Upper lobe of left lung (tissue), 6 donors: ENCODE data around the gene PTBP3. TPM values are rescaled to one million over a fixed set of nuclear protein-coding genes. Genes with fewer than 3 reads are reported as not detected.
"Not testable (repeated sequence)": the region's sequence is repeated elsewhere in the genome, so short reads cannot be mapped to it uniquely, and the experiment has no call there.

Experiments used
- ATAC-seq, 2 donors: fragments of 200-7000 bp; cut with Tn5 transposase; one replicate each; pipeline ENCODE4 v1.9.1; 2022; ENCODE audit warnings: mild to moderate bottlenecking in 2 of 2, moderate library complexity in 2 of 2; ENCODE audit not compliant: low FRiP score in 2 of 2
- DNase-seq, 2 donors: peaks; one replicate each; pipeline ENCODE4 v3.0.0-alpha.2; 2019 to 2020
- H3K27ac ChIP-seq, 4 donors: fragments of 200-600 bp; sonication (generic); one replicate each; pipeline ENCODE4 v1.5.1; 2016 to 2019
- H3K27me3 ChIP-seq, 4 donors: fragments of 200-600 bp; sonication (generic); one replicate each; pipeline ENCODE4 v1.5.1; 2017 to 2019
- H3K36me3 ChIP-seq, 4 donors: fragments of 200-600 bp; sonication (generic); one replicate each; pipeline ENCODE4 v1.5.1; 2016 to 2019
- H3K4me1 ChIP-seq, 4 donors: fragments of 200-600 bp; sonication (generic); one replicate each; pipeline ENCODE4 v1.5.1; 2018 to 2019
- H3K4me3 ChIP-seq, 4 donors: fragments of 200-600 bp; sonication (generic); one replicate each; pipeline ENCODE4 v1.5.1; 2017 to 2019; ENCODE audit warnings: mild to moderate bottlenecking in 2 of 4, moderate library complexity in 1 of 4
- H3K9me3 ChIP-seq, 4 donors: fragments of 200-600 bp; sonication (generic); one replicate each; pipeline ENCODE4 v1.5.1; 2018 to 2019
- EP300 ChIP-seq, 4 donors: sonication (generic); formaldehyde crosslinking; IDR thresholded peaks; one replicate each; pipeline ENCODE4 v1.5.1; 2017; ENCODE audit warnings: antibody characterized with exemption in 4 of 4, control low read depth in 2 of 4
- POLR2A ChIP-seq, 4 donors: fragments of 450-650 bp; IDR thresholded peaks; one replicate each; pipeline ENCODE4 v1.5.1; 2016 to 2017; ENCODE audit warnings: antibody characterized with exemption in 4 of 4, mild to moderate bottlenecking in 2 of 4
- POLR2AphosphoS5 ChIP-seq, 2 donors: sonication (generic); formaldehyde crosslinking; IDR thresholded peaks; one replicate each; pipeline ENCODE4 v1.5.1; 2017; ENCODE audit warnings: antibody characterized with exemption in 2 of 2
- WGBS, 2 donors: methylation state at CpG; one replicate each; pipeline ENCODE4 v1.1.5; 2017 to 2018; 5-methylcytosine and 5-hydroxymethylcytosine counted together
- total RNA-seq, 6 donors: library from RNA; depleted of rRNA in 4 of 6; stranded (reverse); fragments of >200 nt in 4 of 6; gene quantifications; one replicate each; pipeline versions ENCODE4 v1.1.0 to v1.2.1, GENCODE V29; 2016 to 2021
- TF ChIP-seq, protein P1 (sequence below), 6 experiments: fragments of 450-650 bp in 4 of 6; fragments of 200-600 bp in 2 of 6; sonication (generic) in 2 of 6; IDR thresholded peaks; one replicate each; pipeline ENCODE4 v1.5.1; 2016 to 2019; ENCODE audit warnings: antibody characterized with exemption in 6 of 6
- donor health status: DM: no; HTN: no; CAD: no; lungs with moderate emphysema.
- donor health status: DM: no; HTN: yes; CAD: no; lungs with severe emphysema.

PTBP3 gene
- total RNA-seq, 6 donors from 2014 or later = 34.6 to 88.5 (median 74.4) TPM

DNA sequence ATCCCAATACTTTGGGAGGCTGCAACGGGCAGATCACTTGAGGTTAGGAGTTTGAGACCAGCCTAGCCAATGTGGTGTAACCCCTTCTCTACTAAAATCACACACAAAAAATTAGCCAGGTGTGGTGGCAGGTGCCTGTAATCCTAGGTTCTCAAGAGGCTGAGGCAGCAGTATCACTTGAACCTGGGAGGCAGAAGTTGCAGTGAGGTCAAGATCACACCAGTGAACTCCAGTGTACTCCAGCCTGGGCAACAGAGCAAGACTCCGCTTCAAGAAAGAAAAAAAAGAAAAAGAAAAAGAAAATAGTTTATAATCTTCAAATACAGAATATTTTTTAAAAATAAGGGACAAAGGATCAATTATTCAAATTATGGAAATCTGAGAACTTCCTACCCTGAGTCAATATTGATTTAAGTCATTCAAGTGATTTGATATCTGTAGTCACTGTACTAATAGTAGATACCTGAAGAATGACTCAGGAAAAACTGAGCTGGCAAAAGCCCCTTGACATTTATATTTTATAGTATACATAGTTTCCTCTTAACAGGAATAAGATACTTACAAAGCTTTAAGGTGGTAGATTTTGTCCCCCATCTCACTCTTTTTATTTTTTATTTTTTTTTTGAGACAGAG lies 61.8 kb downstream of the PTBP3 start:
- no peaks in the 10 kb centered on the region for H3K9me3 ChIP-seq
- ATAC-seq = no peak
- no peak for DNase-seq
- TF ChIP-seq EP300 (IDR thresholded peaks at IDR 0.05) = no peak
- no peak overlapping the region for H3K27ac ChIP-seq
- no peak overlapping the region for H3K4me3 ChIP-seq
- H3K27me3 ChIP-seq = no peaks in the 10 kb centered on the region
- H3K36me3 ChIP-seq = peaks cover 0 to 13% (median 0%) of the 10 kb centered on the region in 4 donors
- peaks cover 0 to 14% (median 7%) of the 10 kb centered on the region in 4 donors for H3K4me1 ChIP-seq
- 76 to 89% methylated on average over 2 of the region's 2 CpGs for WGBS, 2 donors

DNA sequence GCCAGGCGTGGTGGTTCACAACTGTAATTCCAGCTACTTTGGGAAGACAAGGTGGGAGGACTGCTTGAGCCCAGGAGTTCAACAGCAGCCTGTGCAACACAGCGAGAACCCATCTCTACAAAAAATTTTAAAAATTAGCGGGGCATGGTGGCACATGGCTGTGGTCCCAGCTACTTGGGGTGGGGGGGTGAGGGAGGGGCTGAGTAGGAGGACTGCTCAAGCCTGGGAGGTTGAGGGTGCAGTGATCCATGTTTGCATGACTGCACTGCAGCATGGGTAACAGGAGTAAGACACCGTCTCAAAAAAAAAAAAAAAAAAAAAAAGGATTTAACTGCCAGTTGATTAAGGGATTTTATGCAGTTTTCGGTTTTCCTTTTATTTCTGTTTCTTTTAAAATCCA lies 65.0 kb downstream of the PTBP3 start:
- Histone ChIP-seq H3K4me3 (no peak overlapping the region), H3K36me3 (peaks cover 0 to 27% (median 0%) of the 10 kb centered on the region in 4 donors), H3K9me3 (no peaks in the 10 kb centered on the region), H3K27me3 (no peaks in the 10 kb centered on the region), H3K4me1 (peaks cover 0 to 6% (median 4%) of the 10 kb centered on the region in 4 donors), H3K27ac (no peak overlapping the region)
- ATAC-seq (no peak), DNase-seq (no peak)
- TF ChIP-seq, protein P1, sequence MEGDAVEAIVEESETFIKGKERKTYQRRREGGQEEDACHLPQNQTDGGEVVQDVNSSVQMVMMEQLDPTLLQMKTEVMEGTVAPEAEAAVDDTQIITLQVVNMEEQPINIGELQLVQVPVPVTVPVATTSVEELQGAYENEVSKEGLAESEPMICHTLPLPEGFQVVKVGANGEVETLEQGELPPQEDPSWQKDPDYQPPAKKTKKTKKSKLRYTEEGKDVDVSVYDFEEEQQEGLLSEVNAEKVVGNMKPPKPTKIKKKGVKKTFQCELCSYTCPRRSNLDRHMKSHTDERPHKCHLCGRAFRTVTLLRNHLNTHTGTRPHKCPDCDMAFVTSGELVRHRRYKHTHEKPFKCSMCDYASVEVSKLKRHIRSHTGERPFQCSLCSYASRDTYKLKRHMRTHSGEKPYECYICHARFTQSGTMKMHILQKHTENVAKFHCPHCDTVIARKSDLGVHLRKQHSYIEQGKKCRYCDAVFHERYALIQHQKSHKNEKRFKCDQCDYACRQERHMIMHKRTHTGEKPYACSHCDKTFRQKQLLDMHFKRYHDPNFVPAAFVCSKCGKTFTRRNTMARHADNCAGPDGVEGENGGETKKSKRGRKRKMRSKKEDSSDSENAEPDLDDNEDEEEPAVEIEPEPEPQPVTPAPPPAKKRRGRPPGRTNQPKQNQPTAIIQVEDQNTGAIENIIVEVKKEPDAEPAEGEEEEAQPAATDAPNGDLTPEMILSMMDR (IDR thresholded peaks at IDR 0.05) = no peak
- TF ChIP-seq POLR2A (IDR thresholded peaks at IDR 0.05) = no peak
- TF ChIP-seq POLR2AphosphoS5 (IDR thresholded peaks at IDR 0.05) = no peak
- no peak for TF ChIP-seq EP300 (IDR thresholded peaks at IDR 0.05)
- 94 to 98% methylated on average over 5 of the region's 5 CpGs for WGBS, 2 donors

DNA sequence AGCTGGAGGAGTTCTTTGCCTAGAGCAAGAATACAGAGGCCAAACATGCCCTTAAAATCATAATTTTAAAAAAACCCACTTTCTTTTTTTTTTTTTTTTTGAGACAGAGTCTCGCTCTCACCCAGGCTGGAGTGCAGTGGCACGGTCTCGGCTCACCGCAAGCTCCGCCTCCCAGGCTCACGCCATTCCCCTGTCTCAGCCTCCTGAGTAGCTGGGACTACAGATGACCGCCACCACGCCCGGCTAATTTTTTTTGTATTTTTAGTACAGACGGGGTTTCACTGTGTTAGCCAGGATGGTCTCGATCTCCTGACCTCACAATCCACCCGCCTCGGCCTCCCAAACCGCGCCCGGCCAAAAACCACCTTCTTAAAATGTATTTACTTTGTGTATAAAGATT lies 66.3 kb downstream of the PTBP3 start:
- not testable (repeated sequence) for H3K27me3 ChIP-seq, H3K27ac ChIP-seq, H3K9me3 ChIP-seq, H3K4me3 ChIP-seq, H3K4me1 ChIP-seq, ATAC-seq
- 96 to 97% methylated on average over 16 of the region's 16 CpGs for whole genome bisulfite sequencing, 2 donors
- peaks cover 0 to 27% (median 0%) of the 10 kb centered on the region in 4 donors for H3K36me3 ChIP-seq
- DNase-seq = peak in 1 of 2 donors; percentile 22

DNA sequence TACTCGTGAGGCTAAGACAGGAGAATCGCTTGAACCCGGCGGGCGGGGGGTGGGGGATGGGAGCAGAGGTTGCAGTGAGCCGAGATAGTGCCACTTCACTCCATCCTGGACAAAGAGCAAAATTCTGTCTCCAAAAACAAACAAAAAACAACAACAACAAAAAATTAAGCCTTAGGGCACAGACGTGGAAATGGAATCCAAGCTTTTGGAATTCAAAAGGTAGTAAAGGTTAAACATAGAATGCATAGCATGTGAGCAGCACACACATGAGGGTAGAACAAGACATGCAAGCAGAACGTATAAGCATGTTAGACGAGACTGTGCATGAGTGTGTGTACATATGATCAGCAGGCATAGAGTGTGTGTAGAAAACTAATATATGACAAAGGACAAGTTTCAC lies 68.0 kb downstream of the PTBP3 start:
- 96 to 98% methylated on average over 9 of the region's 9 CpGs for WGBS, 2 donors
- no peak overlapping the region for H3K4me3 ChIP-seq
- ATAC-seq (no peak), DNase-seq (no peak)
- TF ChIP-seq POLR2AphosphoS5 (IDR thresholded peaks at IDR 0.05) (no peak), POLR2A (IDR thresholded peaks at IDR 0.05) (no peak), EP300 (IDR thresholded peaks at IDR 0.05) (no peak)
- TF ChIP-seq, protein P1 (IDR thresholded peaks at IDR 0.05) = no peak
- H3K36me3 ChIP-seq = peaks cover 0 to 18% (median 0%) of the 10 kb centered on the region in 4 donors
- no peaks in the 10 kb centered on the region for H3K4me1 ChIP-seq
- H3K9me3 ChIP-seq = no peaks in the 10 kb centered on the region
- H3K27ac ChIP-seq = no peak overlapping the region
- no peaks in the 10 kb centered on the region for H3K27me3 ChIP-seq

DNA sequence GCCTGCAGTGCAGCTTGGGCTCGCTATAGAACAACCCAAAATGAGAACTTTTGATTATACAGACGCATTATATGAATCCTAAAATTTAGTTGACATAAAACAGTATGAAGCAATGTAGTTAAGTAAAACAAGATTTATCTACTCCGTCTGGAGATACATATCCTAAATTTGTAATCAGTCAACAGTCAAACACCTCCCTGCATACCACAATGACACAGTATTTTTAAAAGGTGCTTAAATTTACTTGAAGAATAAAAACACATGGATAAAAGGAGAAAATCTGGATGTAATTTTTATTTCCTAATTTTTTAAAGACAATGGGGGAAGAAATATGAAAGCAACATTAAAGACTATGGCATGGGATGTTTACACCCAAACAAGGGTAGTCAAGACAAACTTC lies 70.8 kb downstream of the PTBP3 start:
- WGBS, 2 donors = 83 to 93% methylated on average over 3 of the region's 3 CpGs
- no peak for DNase-seq
- Histone ChIP-seq H3K9me3 (no peaks in the 10 kb centered on the region), H3K36me3 (peaks cover 0 to 28% (median 0%) of the 10 kb centered on the region in 4 donors), H3K4me3 (no peak overlapping the region), H3K27ac (no peak overlapping the region), H3K4me1 (no peaks in the 10 kb centered on the region), H3K27me3 (no peaks in the 10 kb centered on the region)
- TF ChIP-seq, protein P1 (IDR thresholded peaks at IDR 0.05) = no peak
- TF ChIP-seq EP300 (IDR thresholded peaks at IDR 0.05) = no peak
- TF ChIP-seq POLR2A (IDR thresholded peaks at IDR 0.05) = no peak
- TF ChIP-seq POLR2AphosphoS5 (IDR thresholded peaks at IDR 0.05) = no peak
- ATAC-seq = no peak

DNA sequence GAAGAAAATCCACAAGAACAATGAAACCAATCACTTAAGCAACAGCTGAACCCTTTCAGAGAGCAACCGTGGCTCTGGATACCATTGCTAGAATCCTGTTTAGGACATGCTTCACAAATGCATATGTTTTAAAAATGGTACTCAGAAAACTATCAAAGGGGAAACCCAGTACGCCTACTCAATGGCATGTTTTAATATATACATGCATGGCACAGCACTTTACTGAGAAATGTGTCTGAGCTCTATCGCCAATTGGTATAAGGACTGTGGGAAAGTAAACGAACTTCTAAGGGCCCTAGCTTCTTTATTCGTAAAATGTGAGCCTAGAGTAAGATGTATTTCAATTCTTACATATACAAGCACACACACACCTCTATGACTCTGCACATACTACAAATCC lies 72.3 kb downstream of the PTBP3 start:
- TF ChIP-seq POLR2A (IDR thresholded peaks at IDR 0.05) = no peak
- no peak for TF ChIP-seq POLR2AphosphoS5 (IDR thresholded peaks at IDR 0.05)
- no peak for TF ChIP-seq EP300 (IDR thresholded peaks at IDR 0.05)
- TF ChIP-seq, protein P1 (IDR thresholded peaks at IDR 0.05) = no peak
- Histone ChIP-seq H3K4me1 (no peaks in the 10 kb centered on the region), H3K4me3 (no peak overlapping the region), H3K27ac (no peak overlapping the region), H3K36me3 (peaks cover 0 to 23% (median 0%) of the 10 kb centered on the region in 4 donors), H3K9me3 (no peaks in the 10 kb centered on the region), H3K27me3 (no peaks in the 10 kb centered on the region)
- ATAC-seq = no peak
- no peak for DNase-seq
- 85 to 92% methylated on average over 5 of the region's 5 CpGs for WGBS, 2 donors
